Measurements from ENCODE around the gene CEP63.

GRCh38 chr3:134608771-134609435 is 123.0 kb downstream of the CEP63 start:
- TF ChIP-seq POLR2A (IDR thresholded peaks at IDR 0.05; ENCODE audit: extremely low read depth, insufficient read length) = no peak
- TF ChIP-seq CTCF (IDR thresholded peaks at IDR 0.05; ENCODE audit: low read depth, low read length) = no peak

Data from NB4 (cell line).